Gastroesophageal sphincter (tissue), 3 donors: Measurements from ENCODE around the gene ARHGEF38.

Source experiments
- CTCF ChIP-seq, 4 experiments: fragments of 200-600 bp in 2 of 4; fragments of 450-650 bp in 2 of 4; sonication (generic) in 1 of 4; IDR thresholded peaks; one replicate each; pipeline ENCODE4 v1.5.1; 2017 to 2019; ENCODE audit warnings: antibody characterized with exemption in 4 of 4, mild to moderate bottlenecking in 2 of 4, moderate library complexity in 2 of 4
- EP300 ChIP-seq: sonication (generic); formaldehyde crosslinking; IDR thresholded peaks from one replicate; pipeline ENCODE4 v1.6.1; 2017; ENCODE audit warnings: antibody characterized with exemption, mild to moderate bottlenecking

- TF ChIP-seq CTCF (IDR thresholded peaks at IDR 0.05) (no peak), EP300 (no peak)
Measured at GRCh38 chr4:105707782-105708180, 155.4 kb downstream of the ARHGEF38 start.
